ENCODE data around the gene B3GNT5.

The B3GNT5 gene

GRCh38 chr3:183259621-183260020 is 6.6 kb downstream of the B3GNT5 start:
- Histone ChIP-seq H3K36me3 (ENCODE audit: low read depth) (peaks cover 62% of the 10 kb centered on the region), H3K4me1 (ENCODE audit: insufficient read depth, poor library complexity, severe bottlenecking) (peaks cover 77% of the 10 kb centered on the region), H3K27me3 (ENCODE audit: insufficient read depth, poor library complexity, severe bottlenecking) (no peaks in the 10 kb centered on the region), H3K9me3 (ENCODE audit: severe bottlenecking) (no peaks in the 10 kb centered on the region), H3K4me3 (ENCODE audit: severe bottlenecking) (no peak overlapping the region), H3K27ac (ENCODE audit: poor library complexity, severe bottlenecking) (peak overlapping the region; percentile 93)
- TF ChIP-seq, protein P1, sequence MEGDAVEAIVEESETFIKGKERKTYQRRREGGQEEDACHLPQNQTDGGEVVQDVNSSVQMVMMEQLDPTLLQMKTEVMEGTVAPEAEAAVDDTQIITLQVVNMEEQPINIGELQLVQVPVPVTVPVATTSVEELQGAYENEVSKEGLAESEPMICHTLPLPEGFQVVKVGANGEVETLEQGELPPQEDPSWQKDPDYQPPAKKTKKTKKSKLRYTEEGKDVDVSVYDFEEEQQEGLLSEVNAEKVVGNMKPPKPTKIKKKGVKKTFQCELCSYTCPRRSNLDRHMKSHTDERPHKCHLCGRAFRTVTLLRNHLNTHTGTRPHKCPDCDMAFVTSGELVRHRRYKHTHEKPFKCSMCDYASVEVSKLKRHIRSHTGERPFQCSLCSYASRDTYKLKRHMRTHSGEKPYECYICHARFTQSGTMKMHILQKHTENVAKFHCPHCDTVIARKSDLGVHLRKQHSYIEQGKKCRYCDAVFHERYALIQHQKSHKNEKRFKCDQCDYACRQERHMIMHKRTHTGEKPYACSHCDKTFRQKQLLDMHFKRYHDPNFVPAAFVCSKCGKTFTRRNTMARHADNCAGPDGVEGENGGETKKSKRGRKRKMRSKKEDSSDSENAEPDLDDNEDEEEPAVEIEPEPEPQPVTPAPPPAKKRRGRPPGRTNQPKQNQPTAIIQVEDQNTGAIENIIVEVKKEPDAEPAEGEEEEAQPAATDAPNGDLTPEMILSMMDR (IDR thresholded peaks at IDR 0.05; ENCODE audit: poor library complexity, severe bottlenecking) = no peak
- no peak for DNase-seq (ENCODE audit: low spot score)
- no peak for ATAC-seq (ENCODE audit: low read depth)

DNA sequence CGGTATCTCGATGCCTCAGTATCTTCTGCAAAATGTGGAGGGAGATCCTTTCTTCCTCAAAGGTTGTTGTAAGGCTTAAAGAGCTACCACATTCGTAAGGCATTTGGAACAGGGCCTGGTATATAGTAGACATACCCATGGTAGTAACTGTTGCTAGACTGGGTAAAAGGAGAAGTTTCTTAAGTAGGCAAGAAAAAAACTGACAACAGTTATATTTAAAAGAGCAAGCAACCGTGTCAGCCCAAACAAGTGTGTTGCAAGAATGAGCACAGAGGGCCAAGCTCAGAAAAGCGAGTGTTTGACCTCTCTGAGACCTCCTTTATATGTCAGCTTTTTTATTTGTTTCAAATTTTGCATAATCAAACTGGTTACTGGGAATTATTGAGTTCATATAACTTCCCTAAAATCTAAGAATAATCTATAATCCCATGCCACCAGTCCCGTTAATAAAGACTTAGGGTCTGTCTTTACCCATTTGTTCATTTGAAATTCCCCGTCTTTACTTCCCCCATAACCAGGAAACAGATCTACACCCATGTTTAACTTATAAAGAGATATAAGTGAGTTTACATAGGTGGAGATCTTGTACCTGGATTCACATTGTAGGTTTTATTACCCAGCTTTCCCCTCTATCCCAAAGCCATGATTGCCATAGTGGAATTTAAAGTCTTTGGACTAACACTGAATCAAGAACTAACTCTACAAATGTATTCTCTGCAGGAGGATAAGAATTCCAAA is 7.3 kb downstream of the B3GNT5 start:
- Histone ChIP-seq H3K4me1 (ENCODE audit: insufficient read depth, poor library complexity, severe bottlenecking) (peaks cover 84% of the 10 kb centered on the region), H3K9me3 (ENCODE audit: severe bottlenecking) (no peaks in the 10 kb centered on the region), H3K27ac (ENCODE audit: poor library complexity, severe bottlenecking) (peak overlapping the region; percentile 93), H3K27me3 (ENCODE audit: insufficient read depth, poor library complexity, severe bottlenecking) (no peaks in the 10 kb centered on the region), H3K4me3 (ENCODE audit: severe bottlenecking) (no peak overlapping the region), H3K36me3 (ENCODE audit: low read depth) (peaks cover 63% of the 10 kb centered on the region)
- no peak for DNase-seq (ENCODE audit: low spot score)
- TF ChIP-seq, protein P1 (IDR thresholded peaks at IDR 0.05; ENCODE audit: poor library complexity, severe bottlenecking) = no peak
- no peak for ATAC-seq (ENCODE audit: low read depth)

DNA sequence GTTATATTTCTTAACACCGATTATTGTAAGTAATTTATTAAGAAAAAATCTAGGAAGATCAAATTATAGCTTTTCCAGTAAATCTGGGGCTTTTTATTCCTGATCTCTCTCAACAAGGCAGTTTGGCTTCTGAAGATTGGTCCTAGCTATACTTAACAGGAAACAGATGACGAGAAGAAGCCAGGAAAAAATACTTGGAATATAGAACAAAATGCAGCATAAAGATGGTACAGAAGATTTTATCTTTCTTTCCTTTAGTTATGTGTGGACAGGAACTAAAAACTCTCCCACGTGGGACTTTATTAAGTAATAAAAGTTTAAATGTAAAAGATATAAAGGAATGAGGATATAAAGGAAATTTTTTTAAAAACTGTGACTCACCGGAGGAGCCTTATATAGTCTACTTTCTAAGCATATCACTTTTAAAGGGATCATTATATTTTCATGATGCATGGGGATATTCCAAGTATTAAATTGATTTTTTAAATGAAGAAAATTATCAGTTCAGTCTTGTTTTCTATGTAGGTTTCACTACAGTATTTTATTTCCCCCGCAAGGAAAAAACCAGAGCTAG is 8.2 kb downstream of the B3GNT5 start:
- TF ChIP-seq, protein P1 (IDR thresholded peaks at IDR 0.05; ENCODE audit: poor library complexity, severe bottlenecking) = no peak
- peaks cover 59% of the 10 kb centered on the region for H3K36me3 ChIP-seq (ENCODE audit: low read depth)
- H3K27me3 ChIP-seq (ENCODE audit: insufficient read depth, poor library complexity, severe bottlenecking) = no peaks in the 10 kb centered on the region
- H3K9me3 ChIP-seq (ENCODE audit: severe bottlenecking) = no peaks in the 10 kb centered on the region
- H3K4me3 ChIP-seq (ENCODE audit: severe bottlenecking) = no peak overlapping the region
- no peak for ATAC-seq (ENCODE audit: low read depth)
- H3K27ac ChIP-seq (ENCODE audit: poor library complexity, severe bottlenecking) = peak overlapping the region; percentile 93
- peaks cover 87% of the 10 kb centered on the region for H3K4me1 ChIP-seq (ENCODE audit: insufficient read depth, poor library complexity, severe bottlenecking)
- no peak for DNase-seq (ENCODE audit: low spot score)

DNA sequence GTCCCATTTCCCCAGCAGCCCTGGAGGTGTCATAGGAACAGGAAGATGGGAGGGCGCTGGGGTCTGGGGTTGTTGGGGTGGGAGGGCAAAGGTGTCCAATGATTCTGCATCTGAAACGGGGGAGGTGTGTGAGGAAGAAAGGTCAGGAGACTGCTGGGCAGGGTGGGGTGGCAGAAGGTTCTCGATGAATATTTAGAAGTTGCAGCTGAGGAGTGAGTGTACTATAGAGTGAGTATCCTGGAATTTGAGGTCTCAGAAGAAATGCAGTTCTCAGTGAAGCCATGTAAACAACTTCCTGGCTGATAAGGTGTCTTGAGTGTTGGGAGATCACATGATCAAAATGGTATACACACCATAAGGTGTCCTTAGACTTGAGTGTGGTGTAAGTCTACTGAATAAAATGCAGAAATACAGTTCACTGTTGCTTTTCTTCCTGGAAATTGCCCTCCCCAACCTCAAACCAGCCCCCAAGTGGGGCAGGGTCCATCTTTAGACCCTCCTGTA is 9.9 kb downstream of the B3GNT5 start:
- H3K36me3 ChIP-seq (ENCODE audit: low read depth) = peaks cover 60% of the 10 kb centered on the region
- H3K4me1 ChIP-seq (ENCODE audit: insufficient read depth, poor library complexity, severe bottlenecking) = peaks cover 93% of the 10 kb centered on the region
- ATAC-seq (ENCODE audit: low read depth) = no peak

More for the DNA sequence above, 9.9 kb downstream of the B3GNT5 start:
- H3K27me3 ChIP-seq (ENCODE audit: insufficient read depth, poor library complexity, severe bottlenecking) = no peaks in the 10 kb centered on the region
- H3K9me3 ChIP-seq (ENCODE audit: severe bottlenecking) = no peaks in the 10 kb centered on the region
- DNase-seq (ENCODE audit: low spot score) = no peak
- TF ChIP-seq, protein P1 (IDR thresholded peaks at IDR 0.05; ENCODE audit: poor library complexity, severe bottlenecking) = no peak
- peak overlapping the region; percentile 93 for H3K27ac ChIP-seq (ENCODE audit: poor library complexity, severe bottlenecking)
- no peak overlapping the region for H3K4me3 ChIP-seq (ENCODE audit: severe bottlenecking)
